Kidney tubule cell (primary cell): ENCODE measurements around the gene ZNF683.
"Not testable (repeated sequence)": the region's sequence is repeated elsewhere in the genome, so short reads cannot be mapped to it uniquely, and the experiment has no call there.

Experiments
- DNase-seq: peaks from one replicate; pipeline ENCODE4 v3.0.0-alpha.2; 2018; ENCODE audit warnings: low spot score

ZNF683 gene

DNA sequence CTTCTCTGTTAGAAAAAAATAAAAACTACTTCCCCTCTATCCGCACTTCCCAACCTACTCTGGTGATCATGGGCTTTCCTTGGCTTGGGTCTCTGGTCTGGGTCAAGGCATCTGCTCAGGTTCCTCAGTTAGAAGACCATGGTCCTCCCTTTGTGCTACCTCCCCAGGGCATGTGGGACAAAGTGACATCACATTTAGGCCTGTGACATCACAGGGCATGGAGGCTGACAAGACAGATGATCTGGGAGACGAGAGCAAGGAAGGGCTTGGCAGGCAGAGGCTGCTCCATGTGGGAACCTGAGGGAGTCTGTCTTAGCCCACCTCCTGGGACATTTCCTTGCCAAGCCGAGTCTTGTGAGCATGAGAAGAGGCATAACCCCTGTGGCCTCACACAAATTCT, at the start of gene ZNF683:
ZNF683 (minus strand) TSS at position 140 of the 400 bp plus-strand sequence. CDS start 4,179 bp downstream, outside the sequence.
- not testable (repeated sequence) for DNase-seq

DNA sequence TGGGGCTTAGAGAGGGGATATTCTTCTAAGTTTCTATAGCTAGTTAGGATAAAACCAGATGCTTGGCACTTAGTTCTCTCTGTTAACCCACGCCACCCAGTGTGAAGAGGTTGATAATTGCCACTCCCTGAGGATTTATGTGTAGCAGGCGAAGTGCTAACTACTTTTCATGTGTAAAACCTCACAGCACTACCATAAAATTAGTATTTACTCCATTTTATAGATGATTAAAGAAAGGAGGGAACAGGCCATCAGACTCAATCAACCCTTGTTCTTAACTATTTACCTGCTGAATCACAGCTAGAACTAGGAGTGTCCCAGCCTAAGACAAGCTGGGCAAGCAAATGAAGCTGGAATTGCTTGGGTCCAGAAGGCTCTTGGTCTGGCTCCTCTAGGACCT, 46.9 kb upstream of the ZNF683 start:
- DNase-seq, result no peak

DNA sequence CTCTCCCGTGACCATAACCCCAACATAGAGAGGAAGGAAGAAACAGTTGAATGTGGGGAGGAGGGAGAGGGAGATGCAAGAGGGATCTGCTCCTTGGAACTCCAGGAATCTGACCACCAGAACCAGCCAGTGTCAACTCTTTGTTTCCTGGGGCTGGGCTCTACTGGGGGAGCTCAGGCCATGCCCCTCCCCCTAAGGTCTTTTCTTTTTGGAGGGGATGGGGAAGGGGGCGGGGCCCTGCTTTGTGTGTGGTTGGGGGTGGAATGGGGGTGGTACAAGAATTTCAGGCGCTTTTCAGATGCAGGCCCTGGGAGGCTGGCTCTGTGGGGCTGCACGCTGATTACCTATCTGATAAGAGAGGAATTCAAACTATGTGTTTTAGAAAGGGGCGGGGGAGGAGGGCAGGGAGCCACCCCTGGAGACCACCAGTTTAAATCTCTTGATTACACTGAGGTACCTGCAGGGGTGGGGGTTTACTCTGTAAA, 46.4 kb upstream of the ZNF683 start:
- DNase-seq, result no peak

GRCh38 chr1:26417111-26417759, 44.7 kb upstream of the ZNF683 start:
- peak; percentile 72 for DNase-seq

- DNase-seq, result no peak
Observed at GRCh38 chr1:26413031-26413430, 40.5 kb upstream of the ZNF683 start.

GRCh38 chr1:26412180-26412840, 39.8 kb upstream of the ZNF683 start:
- DNase-seq, result no peak

DNA sequence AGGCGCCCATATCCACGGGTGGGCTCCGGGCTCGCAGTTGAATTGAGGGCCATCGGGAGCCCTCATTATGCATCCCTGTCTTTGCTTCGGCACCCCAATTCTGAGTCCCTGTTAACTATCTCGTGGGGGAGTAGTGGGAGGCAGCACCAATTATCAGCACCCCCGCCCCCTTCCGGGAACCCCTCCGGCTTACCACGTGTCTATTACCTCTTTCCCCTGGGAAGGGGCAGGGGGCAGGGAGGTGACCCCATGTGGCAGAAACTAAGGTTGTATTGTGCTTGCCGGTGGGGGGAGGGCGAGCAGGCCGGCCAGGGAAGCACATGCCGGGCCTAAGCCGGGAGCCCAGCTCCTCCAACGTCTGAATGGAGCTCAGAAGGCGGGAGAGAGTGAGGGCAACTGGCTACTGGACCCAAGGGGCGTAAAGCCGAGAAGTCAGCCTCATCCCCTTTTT, 39.1 kb upstream of the ZNF683 start:
- DNase-seq, result no peak

GRCh38 chr1:26410706-26411623, 38.4 kb upstream of the ZNF683 start, which contains the start of gene LIN28A:
LIN28A (plus strand) TSS chr1:26410817; CDS start chr1:26410892, 75 bp downstream.
- DNase-seq, result no peak

DNA sequence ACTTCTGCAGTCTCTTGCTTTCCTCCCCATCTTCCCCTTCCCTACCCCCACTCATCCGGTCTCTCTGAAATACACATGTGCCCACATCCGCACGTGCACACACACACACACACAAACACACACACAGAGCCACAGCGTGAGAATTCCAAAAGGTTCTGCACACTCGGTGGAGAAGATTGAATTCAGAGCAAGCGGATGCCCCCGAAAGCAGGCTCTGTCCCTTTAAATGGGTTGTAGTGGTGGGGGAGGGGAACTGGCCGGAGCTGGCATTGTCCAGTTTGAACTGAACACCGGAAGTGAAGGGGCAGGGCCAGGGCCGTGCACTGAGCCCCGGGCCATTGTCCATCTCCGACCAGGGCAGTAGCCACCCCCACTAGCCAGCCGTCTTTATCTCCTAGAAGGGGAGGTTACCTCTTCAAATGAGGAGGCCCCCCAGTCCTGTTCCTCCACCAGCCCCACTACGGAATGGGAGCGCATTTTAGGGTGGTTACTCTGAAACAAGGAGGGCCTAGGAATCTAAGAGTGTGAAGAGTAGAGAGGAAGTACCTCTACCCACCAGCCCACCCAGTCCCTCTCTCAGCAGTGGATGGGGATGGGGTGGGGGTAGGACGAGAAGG, 36.7 kb upstream of the ZNF683 start:
- DNase-seq, result no peak

DNA sequence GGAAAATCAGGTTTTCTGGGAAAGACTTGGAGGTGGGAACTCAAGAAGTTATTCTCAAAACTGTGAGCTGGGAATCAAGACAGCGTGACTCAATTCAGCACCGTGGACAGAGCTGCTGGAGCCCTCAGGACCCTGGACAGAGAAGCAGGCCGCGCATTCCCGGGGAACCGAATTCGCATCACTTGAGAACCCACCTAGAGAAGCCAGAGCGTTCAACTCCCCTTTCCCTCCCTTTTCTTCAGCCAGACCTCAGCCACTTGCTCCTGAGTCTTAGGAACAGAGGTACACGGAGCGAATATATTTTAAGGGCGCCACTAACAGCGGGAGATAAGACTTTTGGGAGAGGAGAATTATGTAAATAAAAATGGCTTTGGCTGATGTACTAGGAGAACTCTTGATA, 36.1 kb upstream of the ZNF683 start:
- DNase-seq, result peak; percentile 64

DNA sequence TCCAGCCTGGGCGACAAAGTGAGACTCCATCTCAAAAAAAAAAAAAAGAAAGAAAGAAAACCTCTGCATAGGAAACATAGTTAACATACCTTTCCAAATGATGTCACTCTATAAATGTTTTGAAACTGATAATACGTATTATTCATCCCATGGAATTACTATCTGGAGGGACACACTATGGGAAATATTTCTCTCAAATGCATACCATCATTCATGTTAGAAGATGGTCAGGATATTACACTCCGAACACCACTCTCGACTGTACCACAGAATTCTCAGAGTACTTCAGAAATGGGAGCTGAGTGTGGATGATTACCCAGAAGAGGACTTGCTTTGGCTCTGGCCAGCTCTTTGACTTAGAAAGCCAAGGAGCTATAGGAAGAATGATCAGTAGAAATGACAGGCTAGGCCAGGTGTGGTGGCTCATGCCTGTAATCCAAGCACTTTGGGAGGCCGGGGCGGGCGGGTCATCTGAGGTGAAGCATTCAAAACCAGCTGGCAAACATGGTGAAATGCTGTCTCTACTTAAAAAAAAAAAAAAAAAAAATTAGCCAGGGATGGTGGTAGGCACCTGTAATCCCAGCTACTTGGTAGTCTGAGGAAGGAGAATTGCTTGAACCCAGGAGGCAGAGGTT, 32.8 kb upstream of the ZNF683 start:
- DNase-seq, result no peak

- no peak for DNase-seq
Observed at GRCh38 chr1:26404641-26405040, 32.1 kb upstream of the ZNF683 start.

DNA sequence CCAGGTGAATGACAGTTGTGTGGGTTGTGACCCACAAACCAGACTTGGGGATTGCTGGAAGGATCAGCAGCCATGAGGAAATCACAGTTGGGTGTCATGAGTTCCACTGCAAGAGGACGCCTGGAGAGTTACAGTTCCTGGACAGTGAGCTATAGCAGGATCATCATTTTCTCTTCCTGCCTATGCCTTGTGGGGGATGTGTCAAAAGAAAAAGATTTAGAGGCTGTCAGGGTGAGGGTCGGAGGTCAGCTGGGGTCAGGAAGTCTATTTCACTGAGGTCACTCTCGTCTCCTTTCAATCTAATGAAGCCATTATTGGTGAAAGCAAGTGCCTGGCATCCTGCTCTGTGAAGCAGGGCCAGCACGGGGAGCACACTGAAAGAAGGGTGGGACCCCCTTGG, 31.1 kb upstream of the ZNF683 start:
- no peak for DNase-seq

GRCh38 chr1:26401891-26402290, 29.3 kb upstream of the ZNF683 start:
- no peak for DNase-seq

DNA sequence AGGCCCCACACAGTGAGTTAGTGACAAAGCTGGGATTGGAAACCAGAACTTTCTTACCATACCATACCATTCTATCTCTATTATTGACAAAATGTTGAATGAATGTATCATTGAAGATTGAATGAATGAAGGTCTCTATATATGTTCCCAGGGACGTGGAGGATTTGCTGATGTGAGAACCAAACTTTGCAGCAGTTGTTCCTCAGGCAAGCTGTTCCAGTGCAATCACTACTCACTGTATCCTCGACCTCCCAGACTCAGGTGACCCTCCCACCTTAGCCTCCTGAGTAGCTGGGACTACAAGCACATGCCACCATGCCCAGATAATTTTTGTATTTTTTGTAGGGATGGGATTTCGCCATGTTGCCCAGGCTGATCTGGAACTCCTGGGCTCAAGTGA, 26.5 kb upstream of the ZNF683 start:
- no peak for DNase-seq

GRCh38 chr1:26395754-26396153, 23.2 kb upstream of the ZNF683 start:
- no peak for DNase-seq

GRCh38 chr1:26391450-26391849, 18.9 kb upstream of the ZNF683 start:
- peak; percentile 61 for DNase-seq

DNA sequence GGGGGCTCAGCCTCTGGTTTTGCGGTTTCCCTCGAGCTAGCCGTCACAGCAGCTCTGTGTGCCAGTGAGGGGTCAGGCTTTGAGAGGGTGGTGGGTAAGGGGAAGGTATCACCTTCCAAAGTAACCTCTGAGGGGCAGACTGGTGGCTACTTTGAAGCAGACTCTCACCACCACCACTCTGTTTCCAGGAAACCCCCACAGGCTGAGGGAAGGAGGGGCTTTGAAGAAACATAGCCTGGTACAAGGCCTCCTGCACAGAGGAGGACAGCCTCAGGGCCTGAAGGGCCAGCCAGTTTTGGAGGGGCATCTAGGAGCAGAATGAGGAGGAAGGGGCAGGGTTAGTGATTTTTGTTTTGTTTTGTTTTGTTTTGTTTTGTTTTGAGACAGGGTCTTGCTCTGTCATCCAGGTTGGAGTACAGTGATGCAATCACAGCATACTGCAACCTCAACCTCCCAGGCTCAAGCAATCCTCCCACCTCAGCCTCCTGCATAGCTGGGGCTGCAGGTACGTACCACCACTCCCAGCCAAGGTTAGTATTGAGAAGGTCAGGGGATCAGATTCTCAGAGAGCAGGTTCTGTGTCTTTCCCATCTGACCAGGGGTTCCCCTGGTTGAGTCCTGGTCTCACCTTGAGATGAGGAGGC, 17.2 kb upstream of the ZNF683 start:
- no peak for DNase-seq

DNA sequence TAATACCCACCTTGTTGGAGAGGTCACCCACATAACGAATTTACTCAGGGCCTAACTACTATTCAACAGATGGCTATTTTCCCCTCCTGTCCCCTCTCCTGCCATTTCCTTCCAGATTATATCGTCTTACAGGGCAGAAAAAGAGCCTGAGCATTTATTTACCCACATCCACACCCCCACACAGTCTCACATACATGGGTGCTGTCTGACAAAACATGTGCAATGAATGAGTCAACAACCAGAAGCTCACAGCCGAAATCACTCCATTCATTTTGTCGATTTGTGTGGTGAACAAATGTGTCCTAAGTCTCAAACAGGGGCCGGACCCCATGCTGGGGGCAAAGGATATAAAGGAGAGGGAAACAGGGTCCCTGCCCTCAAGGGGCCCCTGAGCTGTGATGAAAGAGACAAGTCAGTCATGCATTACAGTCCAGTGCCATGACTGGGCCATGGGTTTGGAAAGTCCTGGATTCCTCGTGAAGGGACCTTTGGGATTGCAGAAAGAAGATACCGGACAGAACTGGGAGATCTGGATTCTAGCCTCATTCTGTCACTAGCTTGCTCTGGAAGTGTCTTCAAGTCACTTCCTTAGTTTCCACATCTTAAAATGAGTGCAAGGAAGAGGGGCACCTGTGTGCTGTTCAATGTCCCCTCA, 16.4 kb upstream of the ZNF683 start:
- peak; percentile 31 for DNase-seq

- DNase-seq, result peak; percentile 72
Observed at GRCh38 chr1:26387447-26387846, 14.9 kb upstream of the ZNF683 start.
